RKO (cell line): Measurements from ENCODE around the gene SPG7.

Source experiments
- DNase-seq: peaks from one replicate; pipeline ENCODE4 v3.0.0-alpha.2; 2016; ENCODE audit warnings: low spot score

The SPG7 gene

GRCh38 chr16:89547291-89547690 lies 39.1 kb downstream of the SPG7 start:
- DNase-seq: no peak

- DNase-seq: no peak
These were observed 39.7 kb downstream of the SPG7 start for GRCh38 chr16:89547860-89548259.

- DNase-seq: no peak
These were observed 40.3 kb downstream of the SPG7 start for GRCh38 chr16:89548344-89549006.

- no peak for DNase-seq
These were observed 41.0 kb downstream of the SPG7 start for GRCh38 chr16:89549007-89549700.

GRCh38 chr16:89550421-89551007 lies 42.3 kb downstream of the SPG7 start:
- peak; percentile 18 for DNase-seq

- DNase-seq: no peak
These were observed 44.1 kb downstream of the SPG7 start for GRCh38 chr16:89552329-89552728.

GRCh38 chr16:89552913-89553312 lies 44.7 kb downstream of the SPG7 start:
- DNase-seq: no peak

- DNase-seq: no peak
These were observed 45.5 kb downstream of the SPG7 start for GRCh38 chr16:89553733-89554132.

- DNase-seq: no peak
These were observed 46.1 kb downstream of the SPG7 start for GRCh38 chr16:89554343-89554742.

GRCh38 chr16:89555265-89555664 lies 47.1 kb downstream of the SPG7 start:
- no peak for DNase-seq

- no peak for DNase-seq
These were observed 47.6 kb downstream of the SPG7 start for GRCh38 chr16:89555780-89556179.

- DNase-seq: peak; percentile 69
These were observed 48.8 kb downstream of the SPG7 start for GRCh38 chr16:89556750-89557689.

GRCh38 chr16:89557690-89558490 lies 49.7 kb downstream of the SPG7 start:
- no peak for DNase-seq

GRCh38 chr16:89560378-89561141 lies 52.4 kb downstream of the SPG7 start, which contains the start of gene RPL13:
Gene RPL13, plus strand, starts transcription at chr16:89560682. Its CDS starts 278 bp downstream, at chr16:89560960.
- peak; percentile 96 for DNase-seq

GRCh38 chr16:89561142-89561883 lies 53.1 kb downstream of the SPG7 start:
- DNase-seq: no peak

GRCh38 chr16:89561884-89562599 lies 53.8 kb downstream of the SPG7 start:
- DNase-seq: peak; percentile 68

- no peak for DNase-seq
These were observed 54.7 kb downstream of the SPG7 start for GRCh38 chr16:89562939-89563338.

- DNase-seq: peak; percentile 59
These were observed 55.6 kb downstream of the SPG7 start for GRCh38 chr16:89563639-89564392.
